ENCODE measurements around the gene SUCLA2. TPM values are rescaled to one million over a fixed set of nuclear protein-coding genes. Genes with fewer than 3 reads are reported as not detected.

SUCLA2 gene
- total RNA-seq, 5 donors from 2014 or later (not counting 1 experiment from before 2014, with no cell fraction given), result 22.7 to 31.2 (median 29.4) TPM

DNA sequence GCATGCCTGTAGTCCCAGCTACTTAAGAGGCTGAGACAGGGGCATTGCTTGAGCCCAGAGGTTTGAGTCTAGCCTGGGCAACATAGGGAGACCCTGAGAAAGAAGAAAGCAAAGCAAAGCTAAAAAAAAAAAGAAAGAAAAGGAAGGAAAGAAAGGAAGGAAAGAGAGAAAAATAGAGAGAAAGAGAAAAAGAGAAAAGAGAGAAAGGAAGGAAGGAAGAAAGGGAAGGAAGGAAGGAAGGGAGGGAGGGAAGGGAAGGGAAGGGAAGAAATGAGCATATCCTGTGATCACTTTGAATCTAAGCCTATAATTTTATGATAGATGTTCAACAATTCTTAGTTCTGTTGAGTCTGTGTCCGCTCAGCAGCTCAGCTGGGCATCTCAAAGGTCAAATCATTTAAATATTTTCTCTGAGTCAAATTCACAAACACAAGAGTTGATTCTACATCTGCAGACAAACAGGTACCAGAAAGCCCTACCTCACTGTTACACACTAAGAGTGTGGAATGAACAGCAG lies 70.4 kb downstream of the SUCLA2 start:
- peaks cover under 1% of the 10 kb centered on the region for H3K36me3 Mint-ChIP-seq
- no peak for DNase-seq
- Histone ChIP-seq H3K27ac (ENCODE audit: low read length) (no peak overlapping the region), H3K4me3 (ENCODE audit: control insufficient read depth in 1 of 2, extremely low read depth in 1 of 2, low read length in 1 of 2) (no peak overlapping the region), H3K4me1 (ENCODE audit: control insufficient read depth in 1 of 2, extremely low read depth in 1 of 2, insufficient read depth in 2 of 2, low read length in 2 of 2) (no peaks in the 10 kb centered on the region), H3K9me3 (no peaks in the 10 kb centered on the region), H3K36me3 (ENCODE audit: control insufficient read depth in 2 of 2, extremely low read depth in 1 of 2, insufficient read depth in 1 of 2, low read length in 1 of 2) (peaks cover 0 to 2% of the 10 kb centered on the region in 2 donors), H3K27me3 (replicated peaks in 1 of 2; ENCODE audit: control insufficient read depth in 2 of 2, extremely low read depth in 1 of 2, insufficient read depth in 2 of 2, low read length in 1 of 2) (no peaks in the 10 kb centered on the region)
- no peaks in the 10 kb centered on the region for H3K9me3 Mint-ChIP-seq
- POLR2A ChIA-PET, result no interaction called here
- no peaks in the 10 kb centered on the region for H3K4me1 Mint-ChIP-seq
- no peak overlapping the region for H3K4me3 Mint-ChIP-seq
- no peak overlapping the region for H3K27ac Mint-ChIP-seq
- WGBS (ENCODE audit: insufficient coverage), result no CpG with 5 or more reads among the region's 1 CpG
- H3K27me3 Mint-ChIP-seq, result no peaks in the 10 kb centered on the region
- no peak for ATAC-seq (replicated peaks in 1 of 4)
- CTCF ChIA-PET, result no interaction called here

DNA sequence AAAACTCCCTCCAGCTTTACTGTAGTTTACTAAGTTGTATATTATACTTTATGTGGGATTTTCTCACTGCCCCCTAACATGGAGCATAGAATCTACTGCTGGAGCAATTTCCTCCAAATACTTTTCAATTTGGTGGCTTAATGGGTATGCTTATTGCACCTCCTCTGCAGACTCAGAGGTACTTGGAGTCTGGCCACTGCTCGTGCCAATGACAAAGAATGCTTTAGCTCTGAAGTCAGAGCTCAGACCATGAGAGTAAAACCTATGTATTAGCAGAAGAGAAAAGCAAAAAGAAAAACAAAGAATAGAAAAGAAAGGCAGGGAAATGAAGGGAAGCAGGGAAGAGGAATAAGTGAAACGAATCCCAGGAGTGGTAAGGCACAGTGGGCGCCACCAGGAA lies 71.9 kb downstream of the SUCLA2 start:
- H3K4me3 ChIP-seq (ENCODE audit: control insufficient read depth in 1 of 2, extremely low read depth in 1 of 2, low read length in 1 of 2), result no peak overlapping the region
- DNase-seq (no peak), ATAC-seq (replicated peaks in 1 of 4) (no peak)
- H3K27ac ChIP-seq (ENCODE audit: low read length), result no peak overlapping the region
- POLR2A ChIA-PET, result no interaction called here
- Mint-ChIP-seq H3K4me1 (no peaks in the 10 kb centered on the region), H3K27me3 (no peaks in the 10 kb centered on the region), H3K27ac (no peak overlapping the region), H3K36me3 (no peaks in the 10 kb centered on the region), H3K4me3 (no peak overlapping the region), H3K9me3 (no peaks in the 10 kb centered on the region)
- peaks cover 0 to 2% of the 10 kb centered on the region in 2 donors for H3K36me3 ChIP-seq (ENCODE audit: control insufficient read depth in 2 of 2, extremely low read depth in 1 of 2, insufficient read depth in 1 of 2, low read length in 1 of 2)
- H3K27me3 ChIP-seq (replicated peaks in 1 of 2; ENCODE audit: control insufficient read depth in 2 of 2, extremely low read depth in 1 of 2, insufficient read depth in 2 of 2, low read length in 1 of 2), result no peaks in the 10 kb centered on the region
- no peaks in the 10 kb centered on the region for H3K9me3 ChIP-seq
- no peaks in the 10 kb centered on the region for H3K4me1 ChIP-seq (ENCODE audit: control insufficient read depth in 1 of 2, extremely low read depth in 1 of 2, insufficient read depth in 2 of 2, low read length in 2 of 2)
- CTCF ChIA-PET, result no interaction called here
- WGBS (ENCODE audit: insufficient coverage), result no CpG with 5 or more reads among the region's 3 CpGs

DNA sequence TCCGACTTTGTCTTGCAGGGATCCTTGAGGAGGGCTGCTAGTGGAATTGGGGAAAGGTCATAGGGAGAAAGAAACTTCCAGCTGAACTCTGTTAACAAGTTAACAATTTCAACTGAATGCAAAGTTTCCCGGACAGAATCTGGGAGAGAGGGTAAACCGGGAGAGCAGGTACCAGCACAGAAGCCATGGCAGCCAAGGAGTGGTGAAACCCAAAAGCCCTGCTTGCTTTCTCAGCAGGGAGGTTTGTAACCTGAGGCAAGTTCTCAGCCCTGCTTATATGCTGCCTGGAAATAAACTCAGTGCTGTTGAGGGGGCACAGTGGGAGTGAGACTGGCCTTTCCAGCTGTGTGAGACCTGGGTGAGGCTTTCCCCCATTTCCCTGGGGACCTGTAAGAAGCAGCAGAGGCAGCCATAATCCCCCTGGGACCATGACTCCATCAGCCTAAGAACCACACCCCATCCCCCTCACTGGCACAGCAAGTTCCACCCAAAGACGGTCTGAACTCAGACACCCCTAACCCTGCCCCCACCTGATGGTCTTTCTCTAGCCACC lies 84.0 kb downstream of the SUCLA2 start:
- Mint-ChIP-seq H3K4me3 (no peak overlapping the region), H3K27ac (no peak overlapping the region), H3K4me1 (no peaks in the 10 kb centered on the region), H3K36me3 (peaks cover 45% of the 10 kb centered on the region), H3K27me3 (no peaks in the 10 kb centered on the region), H3K9me3 (peaks cover 3 to 19% (median 13%) of the 10 kb centered on the region in 3 donors)
- Histone ChIP-seq H3K27me3 (replicated peaks in 1 of 2; ENCODE audit: control insufficient read depth in 2 of 2, extremely low read depth in 1 of 2, insufficient read depth in 2 of 2, low read length in 1 of 2) (no peaks in the 10 kb centered on the region), H3K4me1 (ENCODE audit: control insufficient read depth in 1 of 2, extremely low read depth in 1 of 2, insufficient read depth in 2 of 2, low read length in 2 of 2) (no peaks in the 10 kb centered on the region), H3K27ac (ENCODE audit: low read length) (no peak overlapping the region), H3K9me3 (no peaks in the 10 kb centered on the region), H3K36me3 (ENCODE audit: control insufficient read depth in 2 of 2, extremely low read depth in 1 of 2, insufficient read depth in 1 of 2, low read length in 1 of 2) (no peaks in the 10 kb centered on the region), H3K4me3 (ENCODE audit: control insufficient read depth in 1 of 2, extremely low read depth in 1 of 2, low read length in 1 of 2) (no peak overlapping the region)
- ChIA-PET CTCF (no interaction called here), POLR2A (interaction anchor here in 1 of 2 donors (0.6 kb wide), 1 partner anchor 1546 kb away, joined by 4 read pairs; no protein-coding TSS in a partner anchor)
- 82% methylated on average over 4 of the region's 4 CpGs for WGBS (ENCODE audit: insufficient coverage)
- DNase-seq (no peak), ATAC-seq (replicated peaks in 1 of 4) (no peak)

DNA sequence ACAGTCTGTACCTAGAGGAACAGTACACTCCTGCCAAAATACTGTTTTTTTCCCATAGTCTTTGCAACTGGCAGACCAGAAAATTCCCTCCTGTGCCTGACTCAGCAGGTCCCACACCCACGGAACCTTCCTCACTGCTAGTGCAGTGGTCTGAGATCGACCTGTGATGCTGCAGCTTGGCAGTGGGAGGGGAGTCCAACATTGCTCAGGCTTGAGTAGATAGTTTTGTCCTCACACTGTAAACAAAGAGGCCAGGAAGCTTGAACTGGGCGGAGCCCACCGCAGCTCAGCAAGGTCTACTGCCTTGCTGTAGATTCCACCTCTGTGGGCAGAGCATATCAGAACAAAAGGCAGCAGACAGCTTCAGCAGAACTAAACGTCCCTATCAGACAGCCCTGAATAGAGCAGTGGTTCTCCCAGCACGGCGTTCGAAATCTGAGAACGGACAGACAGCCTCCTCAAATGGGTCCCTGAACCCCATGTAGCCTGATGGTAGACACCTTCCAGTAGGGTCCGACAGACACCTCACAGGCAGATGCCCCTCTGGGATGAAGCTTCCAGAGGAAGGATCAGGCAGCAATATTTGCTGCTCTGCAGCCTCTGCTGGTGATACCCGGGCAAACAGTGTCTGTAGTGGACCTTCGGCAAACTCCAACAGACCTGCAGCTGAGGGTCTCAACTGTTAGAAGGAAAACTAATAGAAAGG lies 92.7 kb downstream of the SUCLA2 start:
- peaks cover 51% of the 10 kb centered on the region for H3K36me3 Mint-ChIP-seq

DNA sequence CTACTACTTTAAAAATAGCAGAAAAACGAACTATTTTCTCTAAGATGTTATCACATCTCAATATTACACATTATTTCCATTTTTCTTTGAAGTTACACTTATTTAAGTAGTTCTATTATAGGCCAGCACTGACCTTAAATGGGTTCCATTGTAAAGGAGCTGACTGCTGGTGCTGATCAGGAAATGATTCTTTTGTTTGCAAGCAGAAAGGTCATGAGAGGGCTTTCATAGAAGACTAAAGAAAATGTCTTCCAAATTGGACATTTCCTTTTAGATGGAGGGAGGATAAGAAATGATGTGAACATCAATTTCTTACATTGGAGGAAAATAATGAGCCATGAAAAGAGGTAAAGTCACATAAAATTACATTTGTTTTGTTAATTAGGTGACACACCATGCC lies 96.2 kb downstream of the SUCLA2 start:
- Mint-ChIP-seq H3K4me1 (peaks cover 0 to 6% (median 0%) of the 10 kb centered on the region in 3 donors), H3K9me3 (peaks cover 0 to 6% (median 4%) of the 10 kb centered on the region in 3 donors), H3K27ac (no peak overlapping the region), H3K27me3 (no peaks in the 10 kb centered on the region), H3K36me3 (peaks cover 56% of the 10 kb centered on the region), H3K4me3 (no peak overlapping the region)
- H3K4me3 ChIP-seq (ENCODE audit: control insufficient read depth in 1 of 2, extremely low read depth in 1 of 2, low read length in 1 of 2), result no peak overlapping the region
- no peaks in the 10 kb centered on the region for H3K27me3 ChIP-seq (replicated peaks in 1 of 2; ENCODE audit: control insufficient read depth in 2 of 2, extremely low read depth in 1 of 2, insufficient read depth in 2 of 2, low read length in 1 of 2)
- H3K9me3 ChIP-seq, result no peaks in the 10 kb centered on the region
- ATAC-seq (replicated peaks in 1 of 4) (no peak), DNase-seq (no peak)
- WGBS (ENCODE audit: insufficient coverage), result no CpG with 5 or more reads among the region's 1 CpG
- H3K27ac ChIP-seq (ENCODE audit: low read length), result no peak overlapping the region
- ChIA-PET POLR2A (no interaction called here), CTCF (no interaction called here)
- H3K4me1 ChIP-seq (ENCODE audit: control insufficient read depth in 1 of 2, extremely low read depth in 1 of 2, insufficient read depth in 2 of 2, low read length in 2 of 2), result no peaks in the 10 kb centered on the region
- H3K36me3 ChIP-seq (ENCODE audit: control insufficient read depth in 2 of 2, extremely low read depth in 1 of 2, insufficient read depth in 1 of 2, low read length in 1 of 2), result no peaks in the 10 kb centered on the region

More for the DNA sequence above, 92.7 kb downstream of the SUCLA2 start:
- no peaks in the 10 kb centered on the region for H3K9me3 ChIP-seq
- no peak overlapping the region for H3K27ac Mint-ChIP-seq
- H3K27me3 Mint-ChIP-seq, result no peaks in the 10 kb centered on the region
- ATAC-seq (replicated peaks in 1 of 4) (peak in 3 of 4 experiments; percentile 12 to 33 (median 31)), DNase-seq (no peak)
- no peak overlapping the region for H3K4me3 ChIP-seq (ENCODE audit: control insufficient read depth in 1 of 2, extremely low read depth in 1 of 2, low read length in 1 of 2)
- CTCF ChIA-PET, result no interaction called here
- no peaks in the 10 kb centered on the region for H3K27me3 ChIP-seq (replicated peaks in 1 of 2; ENCODE audit: control insufficient read depth in 2 of 2, extremely low read depth in 1 of 2, insufficient read depth in 2 of 2, low read length in 1 of 2)
- peaks cover 2 to 22% (median 10%) of the 10 kb centered on the region in 3 donors for H3K9me3 Mint-ChIP-seq
- H3K36me3 ChIP-seq (ENCODE audit: control insufficient read depth in 2 of 2, extremely low read depth in 1 of 2, insufficient read depth in 1 of 2, low read length in 1 of 2), result no peaks in the 10 kb centered on the region
- no peak overlapping the region for H3K4me3 Mint-ChIP-seq
- 69% methylated on average over 7 of the region's 12 CpGs for WGBS (ENCODE audit: insufficient coverage)
- no peaks in the 10 kb centered on the region for H3K4me1 ChIP-seq (ENCODE audit: control insufficient read depth in 1 of 2, extremely low read depth in 1 of 2, insufficient read depth in 2 of 2, low read length in 2 of 2)
- POLR2A ChIA-PET, result interaction anchor here in 1 of 2 donors (0.6 kb wide), 1 partner anchor 88 kb away, joined by 3 read pairs; no protein-coding TSS in a partner anchor
- H3K4me1 Mint-ChIP-seq, result peaks cover 0 to 6% (median 0%) of the 10 kb centered on the region in 3 donors
- no peak overlapping the region for H3K27ac ChIP-seq (ENCODE audit: low read length)

DNA sequence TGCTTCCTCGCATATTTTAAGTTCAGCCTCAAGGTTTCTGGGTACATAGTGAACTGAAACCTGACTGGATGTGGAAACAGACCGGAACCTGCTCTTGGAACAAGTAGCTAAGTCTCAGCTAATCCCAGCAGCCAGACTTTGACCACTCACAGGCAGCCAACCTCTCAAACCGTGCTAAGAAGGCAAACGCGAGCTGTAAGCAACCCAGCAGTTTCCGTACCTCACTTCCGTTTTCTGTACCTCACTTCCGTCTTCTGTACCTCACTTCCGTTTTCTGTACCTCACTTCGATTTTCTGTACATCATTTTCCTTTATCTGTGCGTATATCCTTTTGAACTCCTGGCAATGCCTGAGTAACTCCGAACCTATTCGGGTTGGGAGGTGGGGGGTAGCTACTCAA lies 96.8 kb downstream of the SUCLA2 start:
- no peak overlapping the region for H3K27ac Mint-ChIP-seq

More for the DNA sequence above, 96.8 kb downstream of the SUCLA2 start:
- Mint-ChIP-seq H3K36me3 (peaks cover 63% of the 10 kb centered on the region), H3K27me3 (no peaks in the 10 kb centered on the region), H3K9me3 (peaks cover 3 to 9% (median 4%) of the 10 kb centered on the region in 3 donors), H3K4me1 (peaks cover 0 to 4% (median 0%) of the 10 kb centered on the region in 3 donors), H3K4me3 (no peak overlapping the region)
- no peaks in the 10 kb centered on the region for H3K9me3 ChIP-seq
- H3K36me3 ChIP-seq (ENCODE audit: control insufficient read depth in 2 of 2, extremely low read depth in 1 of 2, insufficient read depth in 1 of 2, low read length in 1 of 2), result no peaks in the 10 kb centered on the region
- ChIA-PET CTCF (no interaction called here), POLR2A (no interaction called here)
- H3K4me3 ChIP-seq (ENCODE audit: control insufficient read depth in 1 of 2, extremely low read depth in 1 of 2, low read length in 1 of 2), result no peak overlapping the region
- no peaks in the 10 kb centered on the region for H3K4me1 ChIP-seq (ENCODE audit: control insufficient read depth in 1 of 2, extremely low read depth in 1 of 2, insufficient read depth in 2 of 2, low read length in 2 of 2)
- no peaks in the 10 kb centered on the region for H3K27me3 ChIP-seq (replicated peaks in 1 of 2; ENCODE audit: control insufficient read depth in 2 of 2, extremely low read depth in 1 of 2, insufficient read depth in 2 of 2, low read length in 1 of 2)
- 91% methylated on average over 3 of the region's 13 CpGs for WGBS (ENCODE audit: insufficient coverage)
- peak in 2 of 35 experiments; percentile 0 to 2 for DNase-seq
- H3K27ac ChIP-seq (ENCODE audit: low read length), result no peak overlapping the region
- ATAC-seq (replicated peaks in 1 of 4), result no peak
